Heart left ventricle (tissue), 13 donors: ENCODE results near the gene GTPBP8.

ENCODE experiments used
- CTCF ChIP-seq, 12 donors: fragments of 200-600 bp; sonication (generic) in 4 of 12; IDR thresholded peaks; one replicate each; pipeline versions ENCODE4 v1.5.0 to v1.8.0; 2018 to 2022; ENCODE audit warnings: antibody characterized with exemption in 12 of 12, mild to moderate bottlenecking in 5 of 12
- POLR2A ChIP-seq, 2 donors: fragments of 450-650 bp; IDR thresholded peaks; one replicate each; pipeline ENCODE4 v1.6.1; 2017; ENCODE audit warnings: antibody characterized with exemption in 2 of 2, mild to moderate bottlenecking in 2 of 2, moderate library complexity in 2 of 2
- donor health status: ischemic (EF 13 %, LVEDD 7.1; RV severe dilation, severe dysfunction).
- donor health status: DM: no; HTN: yes; CAD: no.
- donor health status: DM: no; HTN: no; CAD: no.
- donor health status: ischemic (EF 25% LVEDD 6.9; RV normal size, moderate dysfunction).
- donor health status: ischemic (EF 25% LVEDD 5.7; RV mildly dilated, moderate dysfunction).
- donor health status: ischemic (EF 35%, LVEDD 5.7; RV mildly dilated, moderate dysfunction).
- donor health status: nonischemic (EF 11% LVEDD 7.7; RV severe dilation, severe dysfunction).
- donor health status: DM: yes; HTN: yes; CAD: no.
- donor health status: PGD.
- donor health status: ischemic (EF 29% LVEDD 5.4; RV normal size, mild dysfunction).
- donor health status: nonischemic (EF 23%, LVEDD 6.1; RV moderate dilation, normal function).

- no peak for TF ChIP-seq CTCF (IDR thresholded peaks at IDR 0.05)
- TF ChIP-seq POLR2A (IDR thresholded peaks at IDR 0.05), result no peak
These were observed 49.4 kb downstream of the GTPBP8 start for GRCh38 chr3:113040231-113040630.
